Astrocyte of the cerebellum (primary cell): ENCODE measurements around the gene ZNF417.

Experiments
- DNase-seq: peaks from one replicate; pipeline ENCODE4 v3.0.0-alpha.2; 2011; ENCODE audit warnings: low read depth
- H3K4me3 ChIP-seq: 2 replicates; pipeline ENCODE4 v1.5.1; 2011; ENCODE audit warnings: mild to moderate bottlenecking, low read depth, low read length, moderate library complexity
- CTCF ChIP-seq: IDR thresholded peaks from 2 replicates; pipeline ENCODE4 v1.5.1; 2012; ENCODE audit warnings: low read length, low read depth, moderate library complexity, mild to moderate bottlenecking; ENCODE audit errors: missing control alignments
- in situ Hi-C: cut with HindIII; loops from 2 replicates; pipeline ENCODE4 v1.10.0; 2017; ENCODE audit warnings: low sequenced_read_pairs

ZNF417 gene

GRCh38 chr19:57947419-57948134 is 31.2 kb upstream of the ZNF417 start, which contains the start of gene ZNF256:
ZNF256 (minus strand) TSS chr19:57947706; CDS start chr19:57947474, 232 bp downstream.
- peak; percentile 86 for DNase-seq
- peak within 1 kb of the TSS; percentile 93 for H3K4me3 ChIP-seq
- TF ChIP-seq CTCF, result peak; percentile 52
- in situ Hi-C loops, result no loop called here

DNA sequence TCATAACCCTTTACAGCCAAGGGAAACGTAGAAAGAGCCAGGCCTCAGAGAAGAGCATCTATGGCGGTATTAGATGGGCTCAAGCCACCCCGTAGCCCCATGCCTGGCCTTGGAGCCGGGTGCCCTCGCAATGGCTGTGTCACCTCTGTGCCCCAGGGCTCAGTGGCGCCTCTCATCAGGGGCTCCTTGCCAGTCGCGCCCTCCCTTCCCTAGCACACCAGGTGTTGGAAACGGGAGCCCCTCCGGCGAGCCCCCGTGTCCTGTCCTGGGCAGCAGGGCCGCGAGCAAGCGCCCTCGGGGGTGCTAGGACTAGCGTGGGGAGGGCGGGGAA is 30.7 kb upstream of the ZNF417 start:
- no peak for DNase-seq
- H3K4me3 ChIP-seq, result peak overlapping the region; percentile 93
- TF ChIP-seq CTCF, result no peak
- in situ Hi-C loops, result no loop called here

- in situ Hi-C loops, result no loop called here
- H3K4me3 ChIP-seq, result peak overlapping the region; percentile 93
- TF ChIP-seq CTCF, result no peak
- no peak for DNase-seq
Measured at GRCh38 chr19:57946316-57946715, 29.9 kb upstream of the ZNF417 start.

GRCh38 chr19:57941593-57941992 is 25.2 kb upstream of the ZNF417 start:
- no peak for TF ChIP-seq CTCF
- in situ Hi-C loops, result no loop called here
- DNase-seq, result no peak

DNA sequence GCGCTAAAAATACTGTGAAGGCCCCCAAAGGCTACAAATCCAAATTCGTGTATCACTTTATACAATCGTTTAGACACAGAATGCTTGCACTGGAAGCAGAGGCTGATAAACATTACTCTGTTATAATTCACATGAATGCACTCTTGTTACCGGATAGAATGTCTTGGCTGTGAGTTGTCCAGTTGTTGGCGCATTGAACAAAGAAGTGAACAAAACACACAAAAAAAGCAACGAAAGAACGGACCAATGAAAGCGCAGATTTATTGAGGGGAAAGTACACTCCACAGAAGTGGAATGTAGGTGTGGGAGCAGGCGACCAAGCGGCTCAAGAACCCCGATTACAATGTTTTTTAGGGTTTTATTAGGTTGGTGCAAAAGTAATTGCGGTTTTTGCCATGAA is 19.3 kb upstream of the ZNF417 start:
- DNase-seq, result no peak
- no peak for TF ChIP-seq CTCF

More at GRCh38 chr19:57941593-57941992, 25.2 kb upstream of the ZNF417 start:
- no peak overlapping the region for H3K4me3 ChIP-seq

GRCh38 chr19:57934820-57935665 is 18.7 kb upstream of the ZNF417 start, which contains the start of gene ZNF418:
ZNF418 (minus strand) TSS chr19:57935402; CDS start chr19:57933822, 1,580 bp downstream.
- in situ Hi-C loops, result no loop called here
- H3K4me3 ChIP-seq, result peak within 1 kb of the TSS; percentile 86
- peak; percentile 71 for DNase-seq
- no peak for TF ChIP-seq CTCF

More for the DNA sequence above, 19.3 kb upstream of the ZNF417 start:
- H3K4me3 ChIP-seq, result no peak overlapping the region
- in situ Hi-C loops, result no loop called here
